ENCODE data around the gene ICA1.

Gene ICA1

DNA sequence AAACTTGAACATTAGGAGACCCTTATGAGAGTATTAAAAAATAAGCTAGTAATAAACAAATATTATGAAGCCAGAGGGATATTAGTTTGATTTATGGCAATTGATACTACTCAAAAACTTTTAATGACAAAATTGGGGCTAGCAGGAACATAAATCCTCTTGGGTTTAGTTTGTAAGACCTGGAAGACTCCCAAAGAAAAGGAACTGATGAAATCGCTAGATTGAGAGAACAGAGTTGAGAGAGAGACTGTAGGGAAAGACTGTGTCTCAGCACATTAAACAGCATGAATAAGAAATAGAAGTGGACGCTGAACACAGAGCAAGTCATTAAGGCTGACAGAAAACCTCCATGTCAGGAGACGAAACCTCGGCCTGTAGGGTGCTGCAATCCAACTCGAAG, 56.4 kb downstream of the ICA1 start:
- H3K9ac ChIP-seq (ENCODE audit: low read depth, low read length), result no peak overlapping the region
- peaks cover 30% of the 10 kb centered on the region for H3K4me1 ChIP-seq (ENCODE audit: control insufficient read depth, insufficient read depth, low read length)
- no peaks in the 10 kb centered on the region for H3K36me3 ChIP-seq (ENCODE audit: control insufficient read depth, insufficient read depth, low read length)
- no peak overlapping the region for H3K4me3 ChIP-seq (ENCODE audit: low read depth, low read length)
- no peaks in the 10 kb centered on the region for H3K9me3 ChIP-seq (ENCODE audit: control insufficient read depth, insufficient read depth, low read length)
- H3K27me3 ChIP-seq (ENCODE audit: control insufficient read depth, insufficient read depth, low read length), result no peaks in the 10 kb centered on the region

DNA sequence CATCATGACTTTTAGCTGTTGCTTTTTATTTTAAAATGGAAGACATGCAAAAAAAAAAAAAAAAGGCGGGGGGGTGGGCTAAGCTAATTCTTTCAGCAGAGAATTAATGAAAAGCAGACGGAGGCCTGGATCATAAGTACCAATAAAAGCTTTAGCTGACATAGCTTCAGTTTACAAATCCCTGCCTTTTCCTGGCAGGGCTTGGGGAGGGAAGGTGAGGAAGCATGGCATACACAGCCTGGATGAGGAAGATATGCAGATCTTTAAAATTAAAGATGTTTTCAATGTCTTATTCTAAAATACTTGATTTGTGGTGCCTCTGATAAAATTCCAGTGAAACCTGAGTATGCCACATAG, 57.0 kb downstream of the ICA1 start:
- no peaks in the 10 kb centered on the region for H3K36me3 ChIP-seq (ENCODE audit: control insufficient read depth, insufficient read depth, low read length)
- H3K27me3 ChIP-seq (ENCODE audit: control insufficient read depth, insufficient read depth, low read length), result no peaks in the 10 kb centered on the region
- no peaks in the 10 kb centered on the region for H3K9me3 ChIP-seq (ENCODE audit: control insufficient read depth, insufficient read depth, low read length)
- no peak overlapping the region for H3K9ac ChIP-seq (ENCODE audit: low read depth, low read length)
- H3K4me3 ChIP-seq (ENCODE audit: low read depth, low read length), result no peak overlapping the region
- peaks cover 30% of the 10 kb centered on the region for H3K4me1 ChIP-seq (ENCODE audit: control insufficient read depth, insufficient read depth, low read length)

DNA sequence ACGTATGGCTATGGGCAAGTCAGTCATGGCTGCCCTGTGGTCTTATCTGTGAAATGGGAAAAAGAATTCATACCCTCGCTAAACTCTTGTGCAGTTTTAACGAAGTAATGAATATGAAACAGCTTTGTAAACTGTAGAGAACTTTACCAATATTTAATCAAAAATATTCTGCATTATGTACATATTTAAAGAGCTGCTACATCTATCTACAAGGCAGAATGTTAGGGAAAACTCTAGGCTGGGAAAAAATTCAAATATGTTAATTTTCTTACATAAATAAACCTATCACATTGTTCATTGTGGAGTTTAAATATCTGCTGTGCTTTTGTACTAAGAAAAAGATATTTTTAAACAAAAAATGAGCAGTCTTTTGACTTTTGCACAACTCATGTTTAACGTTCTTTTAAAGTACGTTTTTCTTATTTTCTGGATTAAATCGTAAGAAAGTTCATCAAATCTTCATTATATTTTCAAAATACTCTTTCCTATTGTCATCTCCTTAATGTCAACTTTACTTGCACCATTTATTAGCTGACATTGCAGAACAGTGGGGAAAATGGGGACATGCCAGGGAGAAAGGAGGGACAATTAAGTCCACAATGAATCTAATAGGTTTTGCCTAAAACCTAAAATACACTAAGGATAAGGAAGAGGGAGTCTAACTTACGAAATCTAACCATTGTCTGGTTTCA, 57.5 kb downstream of the ICA1 start:
- Histone ChIP-seq H3K9ac (ENCODE audit: low read depth, low read length) (no peak overlapping the region), H3K4me3 (ENCODE audit: low read depth, low read length) (no peak overlapping the region), H3K4me1 (ENCODE audit: control insufficient read depth, insufficient read depth, low read length) (peaks cover 27% of the 10 kb centered on the region)

DNA sequence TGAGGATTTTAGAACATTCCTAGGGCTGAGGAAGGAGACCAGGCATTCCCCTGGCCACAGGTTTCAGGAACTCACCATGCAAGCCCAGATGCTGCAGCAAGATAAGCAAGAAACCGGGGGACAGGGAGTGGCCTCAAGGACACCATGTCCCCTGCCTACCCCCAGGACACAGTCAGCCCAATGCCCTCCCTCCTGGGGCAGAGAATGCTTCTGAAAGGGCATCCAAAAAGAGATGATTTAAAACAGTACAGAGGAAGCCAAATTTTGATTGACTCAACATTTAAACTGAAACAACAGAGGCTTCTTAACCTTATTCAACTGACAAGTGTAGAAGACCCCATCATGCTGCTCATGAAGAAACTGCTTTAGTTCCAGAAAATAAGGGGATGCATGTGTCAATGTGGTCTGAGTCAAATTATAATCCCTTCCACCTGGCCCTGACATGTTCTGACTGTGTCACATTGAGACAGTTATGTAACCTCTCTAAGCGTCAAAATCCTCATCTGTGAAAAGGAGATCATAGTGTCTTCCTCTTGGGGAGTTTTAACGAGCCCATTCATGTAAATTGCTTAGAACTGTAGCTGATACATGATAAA, 60.0 kb downstream of the ICA1 start:
- no peaks in the 10 kb centered on the region for H3K27me3 ChIP-seq (ENCODE audit: control insufficient read depth, insufficient read depth, low read length)
- H3K4me1 ChIP-seq (ENCODE audit: control insufficient read depth, insufficient read depth, low read length), result peaks cover 7% of the 10 kb centered on the region
- H3K9ac ChIP-seq (ENCODE audit: low read depth, low read length), result no peak overlapping the region
- H3K4me3 ChIP-seq (ENCODE audit: low read depth, low read length), result no peak overlapping the region
- no peaks in the 10 kb centered on the region for H3K36me3 ChIP-seq (ENCODE audit: control insufficient read depth, insufficient read depth, low read length)
- H3K9me3 ChIP-seq (ENCODE audit: control insufficient read depth, insufficient read depth, low read length), result no peaks in the 10 kb centered on the region

More for the DNA sequence above, 57.5 kb downstream of the ICA1 start:
- no peaks in the 10 kb centered on the region for H3K9me3 ChIP-seq (ENCODE audit: control insufficient read depth, insufficient read depth, low read length)
- no peaks in the 10 kb centered on the region for H3K36me3 ChIP-seq (ENCODE audit: control insufficient read depth, insufficient read depth, low read length)
- no peaks in the 10 kb centered on the region for H3K27me3 ChIP-seq (ENCODE audit: control insufficient read depth, insufficient read depth, low read length)

DNA sequence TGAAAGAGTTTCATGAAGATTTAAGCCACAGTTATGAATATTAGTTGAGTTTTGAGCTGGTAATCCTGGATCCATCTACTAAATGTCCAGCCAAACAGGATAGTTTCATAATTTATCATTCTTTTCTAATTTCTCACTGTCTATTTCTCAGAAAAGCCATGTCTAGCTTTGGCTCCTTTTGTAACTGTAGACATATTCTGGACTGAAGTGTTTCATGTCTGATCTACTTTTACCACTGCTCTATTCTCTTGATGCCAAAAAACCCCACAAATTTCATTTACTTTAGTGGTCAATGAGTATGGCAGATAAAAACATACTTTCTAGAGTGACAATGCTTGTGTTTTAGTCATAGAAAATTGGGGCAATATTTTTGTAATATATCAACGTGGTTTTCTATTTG, 61.2 kb downstream of the ICA1 start:
- H3K4me1 ChIP-seq (ENCODE audit: control insufficient read depth, insufficient read depth, low read length), result no peaks in the 10 kb centered on the region
- H3K9me3 ChIP-seq (ENCODE audit: control insufficient read depth, insufficient read depth, low read length), result no peaks in the 10 kb centered on the region
- H3K4me3 ChIP-seq (ENCODE audit: low read depth, low read length), result no peak overlapping the region
- no peak overlapping the region for H3K9ac ChIP-seq (ENCODE audit: low read depth, low read length)
- H3K27me3 ChIP-seq (ENCODE audit: control insufficient read depth, insufficient read depth, low read length), result no peaks in the 10 kb centered on the region
- H3K36me3 ChIP-seq (ENCODE audit: control insufficient read depth, insufficient read depth, low read length), result no peaks in the 10 kb centered on the region

DNA sequence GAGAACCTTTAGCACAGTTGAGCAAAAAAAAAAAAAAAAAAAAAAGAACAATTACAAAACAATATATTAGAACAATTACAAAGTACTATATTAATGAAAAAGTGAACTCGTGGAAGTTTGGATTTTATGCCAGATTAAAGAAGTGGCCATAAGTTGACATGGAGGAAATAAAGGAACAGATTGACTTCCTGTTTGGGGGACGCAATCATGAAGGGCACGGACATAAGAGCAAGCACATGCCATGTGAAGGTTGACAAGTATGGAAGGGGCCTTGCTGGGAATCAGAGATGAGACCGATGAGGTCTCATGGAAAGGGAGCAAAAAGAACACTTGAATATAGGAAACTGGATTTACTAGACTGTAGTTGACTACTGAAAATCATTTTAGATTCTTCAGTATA, 61.7 kb downstream of the ICA1 start:
- Histone ChIP-seq H3K9me3 (ENCODE audit: control insufficient read depth, insufficient read depth, low read length) (no peaks in the 10 kb centered on the region), H3K4me3 (ENCODE audit: low read depth, low read length) (no peak overlapping the region), H3K27me3 (ENCODE audit: control insufficient read depth, insufficient read depth, low read length) (no peaks in the 10 kb centered on the region), H3K4me1 (ENCODE audit: control insufficient read depth, insufficient read depth, low read length) (no peaks in the 10 kb centered on the region), H3K36me3 (ENCODE audit: control insufficient read depth, insufficient read depth, low read length) (no peaks in the 10 kb centered on the region), H3K9ac (ENCODE audit: low read depth, low read length) (no peak overlapping the region)

DNA sequence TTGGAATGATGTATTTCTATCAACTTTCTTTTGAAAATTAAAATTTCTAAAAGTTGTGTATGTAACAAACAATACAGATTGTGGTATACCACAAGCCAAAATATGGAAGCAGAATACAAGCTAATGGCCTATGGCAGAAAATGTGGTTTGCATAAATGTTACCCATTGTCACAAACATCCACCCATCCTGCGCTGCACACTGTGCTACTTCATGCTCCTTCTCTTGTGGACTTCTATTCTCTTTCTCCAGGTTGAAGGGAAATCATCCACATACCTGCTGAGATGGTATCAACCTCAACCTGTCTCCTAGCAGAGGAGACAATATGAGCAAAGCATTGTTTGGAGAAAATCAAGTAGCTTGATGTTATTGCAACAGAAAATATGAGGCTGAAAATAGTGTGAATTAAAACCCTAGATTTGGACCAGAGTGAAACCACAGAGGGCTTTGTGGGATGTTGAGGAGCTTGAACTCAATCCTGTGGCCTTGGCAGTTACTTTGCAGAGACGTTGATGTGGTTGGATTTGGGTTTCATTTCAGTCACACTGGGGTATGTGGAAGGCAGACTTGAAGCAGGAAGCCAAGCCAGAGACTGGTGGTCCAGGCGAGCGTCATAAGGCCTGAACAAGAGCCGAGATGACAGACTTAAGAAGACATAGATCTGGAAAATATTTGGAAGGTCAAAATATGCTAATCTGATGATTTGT, 63.8 kb downstream of the ICA1 start:
- Histone ChIP-seq H3K9ac (ENCODE audit: low read depth, low read length) (no peak overlapping the region), H3K27me3 (ENCODE audit: control insufficient read depth, insufficient read depth, low read length) (no peaks in the 10 kb centered on the region), H3K9me3 (ENCODE audit: control insufficient read depth, insufficient read depth, low read length) (no peaks in the 10 kb centered on the region), H3K4me1 (ENCODE audit: control insufficient read depth, insufficient read depth, low read length) (no peaks in the 10 kb centered on the region), H3K36me3 (ENCODE audit: control insufficient read depth, insufficient read depth, low read length) (no peaks in the 10 kb centered on the region), H3K4me3 (ENCODE audit: low read depth, low read length) (no peak overlapping the region)

DNA sequence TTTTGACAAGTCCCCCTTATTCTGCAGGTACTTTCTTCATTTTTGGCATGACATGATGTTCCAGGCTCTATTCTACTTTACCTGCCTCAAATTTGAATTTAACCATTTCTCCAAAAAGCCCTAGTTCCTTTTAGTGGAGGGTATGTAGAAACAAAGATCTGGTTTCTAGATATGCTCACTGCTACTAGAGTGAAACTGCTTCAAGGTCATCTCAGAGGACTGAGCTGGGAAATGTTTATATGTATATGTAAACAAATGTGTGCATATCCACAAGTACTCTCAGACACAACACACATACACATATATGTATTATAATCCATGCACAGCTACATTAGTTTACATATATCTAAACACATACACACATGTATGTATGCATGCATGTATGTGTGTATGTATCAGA, 69.1 kb downstream of the ICA1 start:
- Histone ChIP-seq H3K36me3 (ENCODE audit: control insufficient read depth, insufficient read depth, low read length) (no peaks in the 10 kb centered on the region), H3K27me3 (ENCODE audit: control insufficient read depth, insufficient read depth, low read length) (no peaks in the 10 kb centered on the region), H3K4me3 (ENCODE audit: low read depth, low read length) (no peak overlapping the region), H3K4me1 (ENCODE audit: control insufficient read depth, insufficient read depth, low read length) (peaks cover 10% of the 10 kb centered on the region), H3K9ac (ENCODE audit: low read depth, low read length) (no peak overlapping the region), H3K9me3 (ENCODE audit: control insufficient read depth, insufficient read depth, low read length) (no peaks in the 10 kb centered on the region)

DNA sequence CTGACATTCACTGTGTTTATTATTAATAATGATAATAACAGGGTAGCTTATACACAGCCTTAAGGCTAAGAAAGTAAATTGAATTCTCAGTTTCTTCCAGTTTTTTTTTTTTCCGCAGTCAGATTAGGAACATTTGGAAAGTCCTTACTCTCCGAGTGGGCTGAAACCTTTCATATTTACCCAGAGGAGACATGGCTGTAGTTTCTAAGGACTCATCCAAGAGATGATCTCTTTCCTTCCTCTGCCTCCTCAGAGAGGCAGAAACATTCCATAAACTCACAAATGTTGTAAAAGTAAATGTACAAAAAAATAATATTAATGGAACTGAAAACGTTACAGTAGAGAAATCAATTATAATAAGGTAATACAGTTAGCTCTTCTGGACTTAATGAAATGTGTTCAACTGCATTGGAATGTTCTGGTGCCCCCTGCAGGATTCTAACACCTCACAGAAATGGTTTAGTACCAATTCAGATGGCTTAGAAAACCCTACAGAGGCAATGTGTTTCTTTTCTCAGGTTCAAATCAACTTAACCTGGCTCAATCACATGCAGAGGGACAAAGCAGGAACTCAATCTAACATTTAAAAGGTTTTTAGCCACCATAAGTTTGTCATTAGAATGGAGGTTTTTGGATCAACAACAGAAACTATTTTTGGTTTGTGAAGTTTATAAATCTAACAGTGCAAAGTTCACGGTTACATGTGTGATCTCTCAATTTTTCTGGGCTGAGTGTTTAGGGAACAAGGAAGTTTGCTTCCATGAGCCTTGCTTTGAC, 71.7 kb downstream of the ICA1 start:
- Histone ChIP-seq H3K9ac (ENCODE audit: low read depth, low read length) (no peak overlapping the region), H3K4me1 (ENCODE audit: control insufficient read depth, insufficient read depth, low read length) (peaks cover 10% of the 10 kb centered on the region), H3K36me3 (ENCODE audit: control insufficient read depth, insufficient read depth, low read length) (no peaks in the 10 kb centered on the region), H3K9me3 (ENCODE audit: control insufficient read depth, insufficient read depth, low read length) (no peaks in the 10 kb centered on the region), H3K4me3 (ENCODE audit: low read depth, low read length) (no peak overlapping the region), H3K27me3 (ENCODE audit: control insufficient read depth, insufficient read depth, low read length) (no peaks in the 10 kb centered on the region)

DNA sequence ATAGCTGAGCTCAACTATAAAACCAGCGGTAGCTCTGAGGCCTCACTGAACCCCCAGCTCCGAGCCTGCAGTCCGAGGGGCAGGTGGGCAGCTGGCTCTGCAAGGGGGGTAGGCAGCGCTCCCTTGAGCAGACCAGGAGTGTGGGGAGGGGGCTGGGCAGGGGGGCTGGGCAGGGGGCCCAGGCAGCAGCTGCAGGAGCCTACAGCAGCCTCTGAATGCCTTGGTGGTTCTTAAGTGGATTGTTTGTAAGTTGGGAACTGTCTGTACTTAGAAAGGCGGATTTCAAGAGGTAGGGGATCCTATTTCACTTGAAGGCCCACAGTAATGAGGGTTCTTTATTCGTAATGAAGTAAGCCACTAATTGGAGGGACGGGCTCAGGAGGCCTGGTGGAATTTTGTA, 72.3 kb downstream of the ICA1 start:
- H3K9ac ChIP-seq (ENCODE audit: low read depth, low read length), result no peak overlapping the region
- H3K9me3 ChIP-seq (ENCODE audit: control insufficient read depth, insufficient read depth, low read length), result no peaks in the 10 kb centered on the region
- no peaks in the 10 kb centered on the region for H3K27me3 ChIP-seq (ENCODE audit: control insufficient read depth, insufficient read depth, low read length)
- H3K4me1 ChIP-seq (ENCODE audit: control insufficient read depth, insufficient read depth, low read length), result peaks cover 10% of the 10 kb centered on the region
- H3K36me3 ChIP-seq (ENCODE audit: control insufficient read depth, insufficient read depth, low read length), result no peaks in the 10 kb centered on the region
- no peak overlapping the region for H3K4me3 ChIP-seq (ENCODE audit: low read depth, low read length)

DNA sequence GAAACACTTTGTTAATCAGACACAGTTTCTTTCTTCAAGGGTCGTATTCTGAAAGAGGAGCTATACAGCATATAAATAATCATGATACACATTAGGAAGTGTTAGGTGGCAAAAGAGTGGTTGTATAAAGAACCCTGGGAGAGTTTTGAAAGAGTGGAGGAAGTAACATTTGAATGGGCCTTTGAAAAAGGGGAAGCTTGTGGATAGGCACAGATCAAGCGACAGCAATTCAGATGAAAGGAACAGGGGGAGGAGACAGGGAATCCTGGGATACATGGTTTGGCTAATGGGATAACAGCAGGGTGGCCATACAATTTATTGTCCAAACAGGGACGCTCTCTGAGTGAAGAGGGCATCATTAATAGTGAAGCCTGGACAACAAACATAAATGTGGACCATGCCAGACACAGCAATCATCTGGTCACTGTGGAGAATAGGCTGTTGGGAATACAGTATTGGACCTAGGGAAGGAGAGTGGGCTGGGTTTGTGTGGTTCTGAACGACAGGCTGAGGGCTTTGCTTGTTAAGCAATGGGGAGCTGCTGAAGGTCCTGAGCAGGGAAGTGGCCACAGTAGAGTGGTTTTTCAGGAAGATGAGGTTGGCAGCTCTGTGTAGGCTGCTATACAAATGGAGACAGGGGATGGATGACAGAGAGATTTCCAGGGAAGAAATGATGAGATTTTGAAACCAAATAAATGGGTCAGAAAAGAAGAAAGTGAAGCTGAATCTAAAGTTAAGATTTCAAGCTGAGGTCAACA, 75.9 kb downstream of the ICA1 start:
- no peak overlapping the region for H3K9ac ChIP-seq (ENCODE audit: low read depth, low read length)

More for the DNA sequence above, 75.9 kb downstream of the ICA1 start:
- no peaks in the 10 kb centered on the region for H3K9me3 ChIP-seq (ENCODE audit: control insufficient read depth, insufficient read depth, low read length)
- no peak overlapping the region for H3K4me3 ChIP-seq (ENCODE audit: low read depth, low read length)
- H3K4me1 ChIP-seq (ENCODE audit: control insufficient read depth, insufficient read depth, low read length), result peaks cover 10% of the 10 kb centered on the region
- no peaks in the 10 kb centered on the region for H3K27me3 ChIP-seq (ENCODE audit: control insufficient read depth, insufficient read depth, low read length)
- H3K36me3 ChIP-seq (ENCODE audit: control insufficient read depth, insufficient read depth, low read length), result no peaks in the 10 kb centered on the region

Measured in iPS-15b (cell line).